ENCODE results near the gene ABCB6. TPM values are rescaled to one million over a fixed set of nuclear protein-coding genes. Genes with fewer than 3 reads are reported as not detected.

Gene ABCB6
- total RNA-seq, 1 experiment from 2014 or later = 68.6 TPM

GRCh38 chr2:219248845-219249202 is 30.1 kb upstream of the ABCB6 start:
- Mint-ChIP-seq H3K9me3 (ENCODE audit: unreplicated experiment) (no peaks in the 10 kb centered on the region), H3K27ac (ENCODE audit: unreplicated experiment) (peak overlapping the region; percentile 55), H3K4me1 (ENCODE audit: low read depth, unreplicated experiment) (peaks cover 30% of the 10 kb centered on the region), H3K36me3 (ENCODE audit: insufficient read depth, unreplicated experiment) (peaks cover 18% of the 10 kb centered on the region), H3K4me3 (ENCODE audit: unreplicated experiment) (peak overlapping the region; percentile 20), H3K27me3 (ENCODE audit: insufficient read depth, unreplicated experiment) (no peaks in the 10 kb centered on the region)
- no peak for DNase-seq
- BruUV-seq (replicated peaks) = no TSS peak
- no peak for TF ChIP-seq CTCF (IDR thresholded peaks at IDR 0.05; ENCODE audit: insufficient read depth in 1 of 2, low read depth in 1 of 2, low read length in 1 of 2, severe bottlenecking in 1 of 2, unreplicated experiment in 1 of 2)
- H3K4me1 ChIP-seq = peaks cover 39% of the 10 kb centered on the region
- ChIA-PET POLR2A (interaction anchor here (0.6 to 1.5 kb wide), 10 partner anchors 18 to 250 kb away, joined by 3 to 12 read pairs (median 6); partner anchors contain the start of genes ABCB6, CNPPD1, DNAJB2 and DNPEP), CTCF (interaction anchor here (0.6 to 2.6 kb wide), 11 partner anchors 9 to 258 kb away, joined by 3 to 25 read pairs (median 4); partner anchors contain the start of gene DNAJB2)
- intact Hi-C loops (cut with micrococcal nuclease; ENCODE audit: unreplicated experiment) = loop anchor here (1.0 to 2.0 kb wide), 5 partner anchors 20 to 89 kb away; partner anchors contain the start of genes ABCB6, ANKZF1, ATG9A and DNAJB2
- no peaks in the 10 kb centered on the region; the same call in 1 of the 2 replicates for H3K36me3 ChIP-seq (ENCODE audit: control insufficient read depth, insufficient read depth, low read length)
- no peak overlapping the region for H3K4me3 ChIP-seq (ENCODE audit: low read depth, low read length)
- H3K27me3 ChIP-seq (replicated peaks; ENCODE audit: control insufficient read depth, insufficient read depth, low read length) = no peaks in the 10 kb centered on the region
- no peaks in the 10 kb centered on the region for H3K9me3 ChIP-seq

GRCh38 chr2:219247678-219248642 is 29.2 kb upstream of the ABCB6 start:
- DNase-seq = peak in 1 of 2 experiments; percentile 31
- Mint-ChIP-seq H3K4me1 (ENCODE audit: low read depth, unreplicated experiment) (peaks cover 30% of the 10 kb centered on the region), H3K36me3 (ENCODE audit: insufficient read depth, unreplicated experiment) (peaks cover 18% of the 10 kb centered on the region), H3K4me3 (ENCODE audit: unreplicated experiment) (peak overlapping the region; percentile 20), H3K27ac (ENCODE audit: unreplicated experiment) (peak overlapping the region; percentile 55), H3K9me3 (ENCODE audit: unreplicated experiment) (no peaks in the 10 kb centered on the region), H3K27me3 (ENCODE audit: insufficient read depth, unreplicated experiment) (no peaks in the 10 kb centered on the region)
- POLR2A ChIA-PET = interaction anchor here (0.6 to 1.5 kb wide), 4 partner anchors 23 to 140 kb away, joined by 3 to 7 read pairs (median 4); partner anchors contain the start of genes CNPPD1, DNAJB2 and DNPEP
- no peaks in the 10 kb centered on the region for H3K27me3 ChIP-seq (replicated peaks; ENCODE audit: control insufficient read depth, insufficient read depth, low read length)
- intact Hi-C loops (cut with micrococcal nuclease; ENCODE audit: unreplicated experiment) = loop anchor here (2.0 kb wide), 1 partner anchor 47 kb away; no protein-coding TSS in a partner anchor
- H3K36me3 ChIP-seq (ENCODE audit: control insufficient read depth, insufficient read depth, low read length) = no peaks in the 10 kb centered on the region; the same call in 1 of the 2 replicates
- no peak for TF ChIP-seq CTCF (IDR thresholded peaks at IDR 0.05; ENCODE audit: insufficient read depth in 1 of 2, low read depth in 1 of 2, low read length in 1 of 2, severe bottlenecking in 1 of 2, unreplicated experiment in 1 of 2)
- peaks cover 36% of the 10 kb centered on the region for H3K4me1 ChIP-seq
- H3K4me3 ChIP-seq (ENCODE audit: low read depth, low read length) = no peak overlapping the region
- CTCF ChIA-PET = interaction anchor here (1.6 to 2.6 kb wide), 3 partner anchors 30 to 47 kb away, joined by 6 to 25 read pairs (median 25); partner anchors contain the start of gene DNAJB2
- no TSS peak for BruUV-seq (replicated peaks)
- H3K9me3 ChIP-seq = no peaks in the 10 kb centered on the region

- H3K36me3 ChIP-seq (ENCODE audit: control insufficient read depth, insufficient read depth, low read length) = no peaks in the 10 kb centered on the region; the same call in 1 of the 2 replicates
- H3K9me3 ChIP-seq = no peaks in the 10 kb centered on the region
- BruUV-seq (replicated peaks) = no TSS peak
- TF ChIP-seq CTCF (IDR thresholded peaks at IDR 0.05; ENCODE audit: insufficient read depth in 1 of 2, low read depth in 1 of 2, low read length in 1 of 2, severe bottlenecking in 1 of 2, unreplicated experiment in 1 of 2) = no peak
- POLR2A ChIA-PET = interaction anchor here (2.2 kb wide), 1 partner anchor 40 kb away, joined by 14 read pairs; the partner anchor contains the start of gene ZFAND2B
- DNase-seq = no peak
- peaks cover 30% of the 10 kb centered on the region for H3K4me1 Mint-ChIP-seq (ENCODE audit: low read depth, unreplicated experiment)
- H3K36me3 Mint-ChIP-seq (ENCODE audit: insufficient read depth, unreplicated experiment) = peaks cover 18% of the 10 kb centered on the region
- no peak overlapping the region for H3K4me3 ChIP-seq (ENCODE audit: low read depth, low read length)
- H3K27me3 Mint-ChIP-seq (ENCODE audit: insufficient read depth, unreplicated experiment) = no peaks in the 10 kb centered on the region
- no peak overlapping the region for H3K27ac Mint-ChIP-seq (ENCODE audit: unreplicated experiment)
- intact Hi-C loops (cut with micrococcal nuclease; ENCODE audit: unreplicated experiment) = no loop called here
- no peaks in the 10 kb centered on the region for H3K27me3 ChIP-seq (replicated peaks; ENCODE audit: control insufficient read depth, insufficient read depth, low read length)
- H3K4me3 Mint-ChIP-seq (ENCODE audit: unreplicated experiment) = peak overlapping the region; percentile 82
- peaks cover 33% of the 10 kb centered on the region for H3K4me1 ChIP-seq
- CTCF ChIA-PET = no interaction called here
- H3K9me3 Mint-ChIP-seq (ENCODE audit: unreplicated experiment) = no peaks in the 10 kb centered on the region
Observed at GRCh38 chr2:219246559-219246958, 27.8 kb upstream of the ABCB6 start.

Data from Caco-2 (cell line).